Activated naive CD8-positive, alpha-beta T cell (primary cell): ENCODE measurements around the gene CLBA1.
A peak's percentile ranks its signal among the peaks of the same experiment; 100 is the strongest.

ENCODE experiments used
- H3K27ac Mint-ChIP-seq: one replicate; pipeline ENCODE4 v1.8.0; 2021; ENCODE audit warnings: mixed read lengths
- H3K27me3 Mint-ChIP-seq: one replicate; pipeline ENCODE4 v1.8.0; 2021; ENCODE audit warnings: mixed read lengths
- H3K36me3 Mint-ChIP-seq: one replicate; pipeline ENCODE4 v1.8.0; 2021; ENCODE audit warnings: mixed read lengths
- H3K4me1 Mint-ChIP-seq: one replicate; pipeline ENCODE4 v1.8.0; 2021; ENCODE audit warnings: low read depth, mixed read lengths
- H3K4me3 Mint-ChIP-seq: one replicate; pipeline ENCODE4 v1.8.0; 2021; ENCODE audit warnings: mild to moderate bottlenecking, mixed read lengths
- H3K9me3 Mint-ChIP-seq: one replicate; pipeline ENCODE4 v1.8.0; 2021; ENCODE audit warnings: low read depth, mixed read lengths

CLBA1 gene

DNA sequence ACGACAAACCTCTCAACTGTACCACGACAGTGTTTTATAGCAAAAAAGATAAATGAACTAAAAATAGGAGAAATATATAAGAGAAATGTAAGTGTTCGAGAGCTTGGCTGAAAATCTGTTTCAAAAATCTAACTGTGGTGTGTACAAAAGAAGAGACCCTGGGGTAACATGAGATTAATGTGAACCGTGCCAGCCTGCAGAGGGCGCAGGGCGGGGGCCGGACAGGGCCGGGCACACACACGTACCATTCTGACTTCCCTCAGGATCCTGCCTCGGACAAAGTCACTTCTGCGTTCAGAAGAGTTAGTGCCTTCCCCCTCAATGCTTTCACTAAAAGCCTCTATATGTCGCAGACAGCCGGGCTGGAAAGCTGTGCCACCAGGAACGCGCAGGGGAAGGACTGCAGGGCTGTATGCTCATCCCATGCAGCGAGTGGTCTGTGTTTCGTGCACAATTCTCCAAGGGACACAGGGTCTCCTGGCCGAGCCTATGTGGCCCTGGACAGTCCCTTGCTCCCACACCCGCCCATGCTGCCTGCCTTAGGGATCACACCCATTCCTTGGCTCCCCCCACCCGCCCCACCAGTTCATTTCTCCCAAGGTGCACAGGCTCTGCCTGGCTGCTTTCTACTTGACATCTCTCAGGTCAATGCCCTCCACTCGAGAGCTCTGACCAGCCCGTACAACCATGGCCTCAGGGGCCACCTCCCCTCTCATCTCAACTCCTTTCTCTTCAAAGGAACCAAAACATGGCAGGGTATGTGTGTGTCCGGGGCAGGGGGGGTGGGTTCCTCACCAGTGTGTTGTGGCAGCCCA is 26.8 kb downstream of the CLBA1 start:
- Mint-ChIP-seq H3K4me3 (no peak overlapping the region), H3K27ac (peak overlapping the region; percentile 34), H3K4me1 (peaks cover 38% of the 10 kb centered on the region), H3K9me3 (no peaks in the 10 kb centered on the region), H3K36me3 (peaks cover 5% of the 10 kb centered on the region), H3K27me3 (no peaks in the 10 kb centered on the region)

DNA sequence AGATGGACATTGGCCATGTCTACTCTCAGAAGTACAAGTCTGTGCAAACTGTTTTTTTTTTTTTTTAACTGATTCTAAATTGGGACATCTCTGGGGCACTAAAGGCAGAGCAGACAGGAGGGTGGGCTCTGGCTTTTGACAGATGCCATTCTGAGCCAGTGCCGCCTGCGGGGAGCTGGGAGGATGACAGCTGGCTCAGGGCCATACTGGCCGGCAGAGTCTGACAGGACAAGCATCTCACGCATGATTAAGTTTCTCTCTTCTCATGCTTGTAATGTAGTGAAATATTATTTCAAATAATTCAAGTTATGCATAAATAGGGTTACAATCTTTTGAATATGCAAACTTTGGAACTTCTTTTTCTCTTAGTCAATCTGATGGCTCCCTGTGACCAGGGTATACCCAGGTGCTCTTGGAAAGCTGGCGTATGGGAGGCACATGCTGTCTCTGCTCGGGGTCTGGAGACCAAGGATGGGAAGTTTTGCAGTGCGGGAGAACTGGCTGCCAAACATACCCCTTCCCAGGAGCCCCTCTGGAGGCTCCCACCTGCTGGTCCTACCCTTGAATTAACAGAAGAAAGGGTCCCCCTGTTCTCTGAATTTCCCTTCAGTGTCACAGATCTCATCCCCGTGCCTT is 27.7 kb downstream of the CLBA1 start:
- no peak overlapping the region for H3K4me3 Mint-ChIP-seq

DNA sequence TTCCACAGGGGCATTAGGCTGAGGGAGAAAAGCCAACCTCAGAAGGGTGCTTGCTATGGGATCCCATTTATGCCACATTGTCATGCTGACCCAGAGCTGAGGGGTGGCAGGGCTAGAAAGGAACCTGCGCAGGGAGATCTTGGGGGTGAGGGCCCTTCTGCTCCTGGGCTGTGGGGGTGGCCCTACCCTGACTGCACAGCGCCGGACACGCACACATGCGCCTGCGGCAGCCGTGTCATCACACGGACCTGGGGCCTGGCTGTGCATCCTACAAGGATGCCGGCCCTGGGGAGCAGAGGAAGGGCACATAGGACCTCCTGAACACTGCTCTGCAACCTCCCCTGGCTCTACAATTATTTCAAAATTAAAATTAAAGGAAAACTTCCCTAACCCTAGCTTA is 28.4 kb downstream of the CLBA1 start:
- Mint-ChIP-seq H3K4me3 (no peak overlapping the region), H3K4me1 (peaks cover 48% of the 10 kb centered on the region), H3K27ac (no peak overlapping the region), H3K9me3 (no peaks in the 10 kb centered on the region), H3K36me3 (peaks cover 5% of the 10 kb centered on the region), H3K27me3 (no peaks in the 10 kb centered on the region)

More for the DNA sequence above, 27.7 kb downstream of the CLBA1 start:
- H3K9me3 Mint-ChIP-seq = no peaks in the 10 kb centered on the region
- H3K36me3 Mint-ChIP-seq = peaks cover 5% of the 10 kb centered on the region
- peaks cover 44% of the 10 kb centered on the region for H3K4me1 Mint-ChIP-seq
- H3K27ac Mint-ChIP-seq = no peak overlapping the region
- H3K27me3 Mint-ChIP-seq = no peaks in the 10 kb centered on the region

DNA sequence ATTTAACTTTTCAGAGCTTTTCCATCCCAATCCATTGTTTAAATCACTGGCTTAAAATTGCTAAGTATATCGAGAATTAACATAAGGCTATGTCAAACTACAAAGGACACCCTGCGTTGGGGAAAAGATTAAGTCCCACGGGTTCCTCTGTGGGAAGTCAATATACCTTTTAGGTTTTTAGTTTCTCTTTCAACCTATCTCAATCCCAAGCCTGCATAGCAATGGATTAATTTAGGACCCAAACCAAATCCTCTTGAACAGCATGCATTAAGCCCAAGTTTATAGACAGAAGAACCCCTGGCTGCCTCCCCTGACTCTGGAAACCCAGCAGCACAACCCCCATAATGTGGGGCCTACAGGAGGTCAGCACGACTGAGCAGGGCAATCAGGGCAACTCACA is 29.0 kb downstream of the CLBA1 start:
- Mint-ChIP-seq H3K9me3 (no peaks in the 10 kb centered on the region), H3K4me1 (peaks cover 54% of the 10 kb centered on the region), H3K27ac (no peak overlapping the region), H3K36me3 (peaks cover 7% of the 10 kb centered on the region), H3K4me3 (no peak overlapping the region), H3K27me3 (no peaks in the 10 kb centered on the region)

DNA sequence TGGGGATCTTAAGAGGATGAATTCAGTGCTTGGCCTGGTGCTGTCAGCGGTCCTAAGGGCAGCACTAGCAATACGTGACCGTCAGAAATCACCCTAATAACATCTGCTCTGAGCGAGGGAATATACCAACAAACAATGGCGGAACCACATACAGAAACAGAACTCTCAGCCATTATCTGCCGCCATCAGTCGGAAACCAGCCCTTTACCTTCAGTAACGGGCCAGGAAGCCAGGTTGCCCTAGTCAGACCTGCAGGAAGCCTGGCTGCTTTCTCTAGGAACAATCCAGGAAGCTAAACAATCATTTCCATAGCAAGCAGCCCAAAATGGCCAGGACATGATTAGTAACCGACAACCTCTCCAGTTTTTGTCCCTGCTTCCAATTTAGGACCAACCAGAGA is 29.7 kb downstream of the CLBA1 start:
- Mint-ChIP-seq H3K4me3 (no peak overlapping the region), H3K36me3 (peaks cover 7% of the 10 kb centered on the region), H3K27me3 (no peaks in the 10 kb centered on the region), H3K27ac (peak overlapping the region; percentile 46), H3K9me3 (no peaks in the 10 kb centered on the region), H3K4me1 (peaks cover 59% of the 10 kb centered on the region)

DNA sequence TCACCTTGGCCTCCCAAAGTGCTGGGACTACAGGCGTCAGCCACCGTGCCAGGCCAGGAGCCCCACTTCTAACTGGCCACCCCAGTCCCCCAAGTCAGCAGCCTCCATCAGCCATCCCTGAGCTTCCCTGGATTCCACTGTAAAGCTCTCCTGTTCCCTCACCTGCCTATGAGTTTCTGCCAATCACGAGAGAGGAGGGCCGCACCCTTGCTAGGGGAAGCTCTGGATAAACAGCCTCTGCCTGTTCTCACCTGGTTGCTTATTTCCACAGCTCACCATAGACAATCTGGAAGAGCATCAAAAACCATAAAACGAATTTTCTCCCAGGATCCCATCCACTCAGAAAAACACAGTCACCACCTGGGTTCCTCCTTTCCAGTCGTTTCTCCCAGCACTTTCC is 30.3 kb downstream of the CLBA1 start:
- H3K27ac Mint-ChIP-seq = no peak overlapping the region
- no peaks in the 10 kb centered on the region for H3K9me3 Mint-ChIP-seq
- no peaks in the 10 kb centered on the region for H3K27me3 Mint-ChIP-seq
- H3K4me1 Mint-ChIP-seq = peaks cover 60% of the 10 kb centered on the region
- no peak overlapping the region for H3K4me3 Mint-ChIP-seq
- peaks cover 7% of the 10 kb centered on the region for H3K36me3 Mint-ChIP-seq

DNA sequence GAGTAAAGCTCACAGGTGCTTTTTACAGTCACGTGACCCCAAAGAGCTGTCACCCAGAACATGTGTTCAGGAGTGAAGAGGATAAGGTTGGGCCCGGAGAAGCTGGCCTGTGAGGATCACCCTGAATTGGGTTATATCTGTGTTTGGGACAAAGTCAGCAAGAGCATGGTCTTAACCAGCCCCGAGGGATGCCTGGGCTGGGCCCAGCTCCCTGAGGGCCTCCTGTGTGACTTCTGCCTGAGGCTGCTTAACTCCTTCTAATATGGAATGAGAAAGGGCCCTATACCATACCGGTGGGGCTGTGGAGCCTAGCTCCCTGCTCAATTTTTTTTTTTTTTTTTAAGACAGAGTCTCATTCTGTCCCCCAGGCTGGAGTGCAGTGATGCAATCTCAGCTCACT is 32.8 kb downstream of the CLBA1 start:
- H3K27ac Mint-ChIP-seq = no peak overlapping the region
- H3K9me3 Mint-ChIP-seq = no peaks in the 10 kb centered on the region
- peak overlapping the region; percentile 14 for H3K4me3 Mint-ChIP-seq
- no peaks in the 10 kb centered on the region for H3K27me3 Mint-ChIP-seq
- H3K4me1 Mint-ChIP-seq = peaks cover 68% of the 10 kb centered on the region
- H3K36me3 Mint-ChIP-seq = peaks cover 11% of the 10 kb centered on the region

DNA sequence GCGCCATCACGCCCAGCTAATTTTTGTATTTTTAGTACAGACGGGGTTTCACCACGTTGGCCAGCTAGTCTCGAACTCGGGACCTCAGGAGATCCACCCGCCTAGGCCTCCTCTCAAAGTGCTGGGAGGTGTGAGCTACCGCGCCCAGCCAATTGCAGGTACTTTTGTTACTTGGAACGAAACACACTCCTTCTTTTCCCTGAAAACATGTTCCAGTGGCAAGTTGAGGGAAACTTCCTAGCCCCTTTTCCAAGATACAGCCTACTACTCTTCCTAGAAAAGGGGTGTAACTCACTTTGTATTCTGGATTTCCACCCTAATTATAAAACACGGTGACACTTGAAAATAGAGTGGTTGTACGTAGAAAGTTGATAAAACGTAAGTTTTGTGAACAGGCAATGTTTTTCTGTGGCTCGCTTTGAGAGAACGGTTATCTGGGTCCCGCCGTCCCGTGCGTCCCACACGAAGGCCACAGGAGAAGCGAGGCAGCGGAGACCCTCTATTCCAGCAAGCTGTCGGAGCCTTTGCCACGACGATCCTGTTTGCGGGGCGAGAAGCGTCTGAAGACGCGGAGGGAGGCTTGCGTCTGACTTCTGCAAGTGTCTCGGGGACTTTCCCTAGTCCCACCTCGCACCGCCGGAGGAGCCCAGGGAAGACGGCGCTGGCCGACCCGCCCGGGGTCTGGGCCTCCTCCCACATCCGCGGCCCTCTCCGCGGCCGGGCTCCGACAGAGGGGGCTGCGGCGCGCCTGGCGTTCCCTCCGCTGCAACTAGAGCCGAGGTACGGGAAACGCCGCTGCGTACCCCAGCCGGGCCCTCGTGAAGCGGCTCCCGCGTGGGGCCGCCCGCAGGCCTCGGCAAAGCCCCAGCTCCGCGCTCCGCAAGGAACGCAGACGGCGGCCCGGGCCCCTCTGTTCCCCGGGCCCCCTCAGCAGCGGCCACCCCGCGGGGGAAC is 34.5 kb downstream of the CLBA1 start:
- H3K9me3 Mint-ChIP-seq = no peaks in the 10 kb centered on the region

DNA sequence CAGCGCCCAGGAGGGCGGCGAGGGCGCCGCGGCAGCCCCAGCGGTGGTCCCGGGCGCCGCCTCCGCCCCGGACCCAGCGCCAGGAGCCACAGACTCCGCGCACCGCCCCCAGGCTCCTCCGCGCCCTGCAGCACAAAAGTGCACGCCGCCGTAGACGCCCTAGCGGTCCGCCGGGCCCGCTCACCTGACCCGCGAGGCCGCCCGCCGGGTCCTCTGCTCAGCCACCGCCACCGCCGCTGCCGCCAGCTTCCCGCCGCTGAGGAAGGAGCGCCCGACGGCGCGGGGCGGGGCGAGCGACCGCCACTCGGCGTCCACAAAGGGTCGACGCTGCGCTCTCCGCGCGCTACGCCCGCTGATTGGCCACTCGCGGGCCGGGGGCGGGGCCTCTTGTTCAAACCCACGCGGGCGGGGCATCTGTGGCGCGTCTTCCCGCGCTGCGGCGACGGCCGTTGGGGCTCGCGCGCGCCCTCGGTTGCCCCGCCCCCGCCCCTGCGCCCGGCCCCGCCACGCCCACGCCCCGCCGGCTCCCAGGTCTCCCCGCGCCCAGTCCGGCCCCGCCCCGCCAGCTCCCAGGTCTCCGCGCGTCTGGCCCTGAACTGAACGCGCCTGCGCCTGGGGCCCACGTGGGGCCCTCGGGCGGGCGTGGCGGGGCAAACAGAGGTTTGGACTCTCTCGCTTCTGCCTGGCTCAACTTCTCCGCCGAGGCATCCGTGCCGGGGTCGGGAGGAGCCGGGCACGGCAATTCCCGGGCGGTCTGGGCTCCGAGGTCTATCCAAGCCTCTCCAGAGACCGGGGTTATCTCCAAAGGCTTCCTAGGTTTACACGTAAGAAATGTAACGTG is 35.4 kb downstream of the CLBA1 start, which contains the start of gene CDCA4:
CDCA4 (minus strand) TSS at position 269 of the 841 bp plus-strand sequence. CDS start 9,154 bp downstream, outside the sequence.
- Mint-ChIP-seq H3K4me3 (peak within 1 kb of the TSS; percentile 100), H3K27ac (peak within 1 kb of the TSS; percentile 97), H3K4me1 (peaks cover 69% of the 10 kb centered on the region), H3K9me3 (no peaks in the 10 kb centered on the region), H3K36me3 (peaks cover 13% of the 10 kb centered on the region), H3K27me3 (no peaks in the 10 kb centered on the region)

More for the DNA sequence above, 34.5 kb downstream of the CLBA1 start:
- peaks cover 13% of the 10 kb centered on the region for H3K36me3 Mint-ChIP-seq
- H3K27ac Mint-ChIP-seq = peak overlapping the region; percentile 84
- peaks cover 66% of the 10 kb centered on the region for H3K4me1 Mint-ChIP-seq
- H3K4me3 Mint-ChIP-seq = peak overlapping the region; percentile 90
- no peaks in the 10 kb centered on the region for H3K27me3 Mint-ChIP-seq

DNA sequence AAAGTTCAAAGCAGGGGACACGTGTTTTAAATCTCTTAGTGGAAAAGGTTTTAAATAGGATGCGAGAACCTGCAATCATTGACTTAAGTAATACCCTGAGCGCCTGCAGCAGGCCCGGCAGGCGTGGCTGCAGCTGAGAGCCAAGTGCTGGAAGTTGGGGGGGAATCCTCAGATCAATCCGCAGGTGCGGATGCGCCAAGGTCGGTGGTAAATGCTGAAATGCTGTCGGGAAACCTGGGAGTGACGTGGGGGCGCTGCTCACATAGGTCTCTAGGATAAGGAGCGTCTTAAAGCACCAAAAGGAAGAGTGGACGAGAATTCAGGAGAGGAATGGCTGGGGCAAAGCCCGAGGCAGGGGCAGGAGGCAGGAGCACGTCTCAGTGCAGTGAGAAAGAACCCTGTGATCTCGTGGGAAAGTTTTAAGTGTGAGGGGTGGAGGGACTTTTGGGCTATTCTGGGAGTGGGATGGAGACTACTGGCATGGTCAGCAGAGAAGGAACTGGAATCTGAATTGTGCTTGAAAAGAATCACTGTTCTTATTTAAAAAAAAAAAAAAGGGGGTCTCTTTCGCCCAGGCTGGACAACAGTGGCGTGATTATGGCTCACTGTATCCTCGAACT is 36.2 kb downstream of the CLBA1 start:
- no peaks in the 10 kb centered on the region for H3K27me3 Mint-ChIP-seq
- H3K9me3 Mint-ChIP-seq = no peaks in the 10 kb centered on the region
- peak overlapping the region; percentile 100 for H3K4me3 Mint-ChIP-seq
- H3K36me3 Mint-ChIP-seq = peaks cover 10% of the 10 kb centered on the region
- peak overlapping the region; percentile 97 for H3K27ac Mint-ChIP-seq
- H3K4me1 Mint-ChIP-seq = peaks cover 66% of the 10 kb centered on the region

DNA sequence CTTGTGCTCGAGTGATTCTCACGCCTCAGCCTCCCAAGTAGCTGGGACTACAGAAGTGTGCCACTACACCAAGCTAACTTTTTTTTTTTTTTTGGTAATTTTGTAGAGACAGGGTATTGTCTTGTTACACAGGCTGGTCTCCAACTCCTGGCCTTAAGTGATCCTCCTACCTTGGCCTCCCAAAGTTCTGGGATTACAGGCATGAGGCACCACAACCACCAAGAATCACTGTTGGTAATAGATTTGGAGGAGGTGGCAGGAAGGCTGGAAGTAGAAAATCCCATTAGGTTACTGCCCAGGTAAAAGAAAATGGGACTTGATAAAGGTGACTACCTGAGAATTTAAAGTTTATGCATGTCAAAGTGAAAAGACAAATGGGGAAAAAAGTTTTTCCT is 36.7 kb downstream of the CLBA1 start:
- Mint-ChIP-seq H3K36me3 (peaks cover 8% of the 10 kb centered on the region), H3K4me1 (peaks cover 66% of the 10 kb centered on the region), H3K4me3 (peak overlapping the region; percentile 100), H3K27me3 (no peaks in the 10 kb centered on the region), H3K9me3 (no peaks in the 10 kb centered on the region), H3K27ac (peak overlapping the region; percentile 97)

DNA sequence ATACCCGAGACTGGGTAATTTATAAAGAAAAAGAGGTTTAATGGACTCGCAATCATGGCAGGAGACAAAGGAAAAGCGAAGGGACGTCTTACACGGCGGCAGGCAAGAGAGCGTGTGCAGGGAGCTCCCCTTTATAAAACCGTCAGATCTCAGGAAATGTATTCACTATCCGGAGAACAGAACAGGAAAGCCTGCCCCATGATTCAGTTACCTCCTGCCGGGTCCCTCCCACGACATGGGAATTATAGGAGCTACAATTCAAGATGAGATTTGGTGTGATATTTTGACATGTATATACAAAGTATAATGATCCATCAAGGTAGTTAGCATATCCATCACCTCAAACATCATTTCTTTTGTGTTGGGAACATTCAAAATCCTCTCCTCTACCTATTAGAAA is 37.6 kb downstream of the CLBA1 start:
- no peaks in the 10 kb centered on the region for H3K9me3 Mint-ChIP-seq
- H3K36me3 Mint-ChIP-seq = peaks cover 10% of the 10 kb centered on the region
- H3K4me3 Mint-ChIP-seq = peak overlapping the region; percentile 100
- H3K27me3 Mint-ChIP-seq = no peaks in the 10 kb centered on the region
- peaks cover 63% of the 10 kb centered on the region for H3K4me1 Mint-ChIP-seq
- H3K27ac Mint-ChIP-seq = peak overlapping the region; percentile 66

DNA sequence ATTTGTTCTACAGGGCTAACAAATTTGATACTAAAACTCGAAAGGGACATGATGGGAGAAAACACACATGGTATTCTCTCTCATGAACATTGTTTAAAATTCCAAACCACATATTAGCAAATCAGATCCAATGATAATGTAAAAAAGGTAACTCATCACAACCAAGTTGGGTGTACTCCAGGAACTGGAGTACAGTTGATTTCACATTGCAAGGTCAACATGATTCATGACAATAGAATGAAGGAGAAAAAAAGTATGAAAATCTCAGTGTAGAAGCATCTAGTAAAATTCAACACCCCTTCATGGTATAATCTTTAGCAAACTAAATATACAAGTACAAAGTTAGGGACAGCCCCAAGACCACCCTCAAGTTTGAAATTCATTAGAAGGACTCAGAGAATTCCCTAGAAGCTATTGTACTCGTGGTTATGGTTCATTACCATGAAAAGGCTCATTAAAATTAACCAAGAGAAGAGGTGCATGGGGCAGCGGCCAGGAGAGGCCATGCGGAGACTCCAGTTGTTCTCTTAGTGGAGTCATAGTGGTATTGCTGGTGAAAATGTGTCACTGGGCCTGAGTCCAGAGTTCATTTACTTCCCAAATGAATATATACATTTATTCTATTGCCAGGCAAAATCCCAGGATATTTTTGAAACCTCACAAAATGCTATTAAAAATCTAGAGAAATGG is 38.3 kb downstream of the CLBA1 start:
- peak overlapping the region; percentile 66 for H3K27ac Mint-ChIP-seq

More for the DNA sequence above, 38.3 kb downstream of the CLBA1 start:
- H3K4me1 Mint-ChIP-seq = peaks cover 58% of the 10 kb centered on the region
- H3K4me3 Mint-ChIP-seq = peak overlapping the region; percentile 100
- peaks cover 10% of the 10 kb centered on the region for H3K36me3 Mint-ChIP-seq
- H3K27me3 Mint-ChIP-seq = no peaks in the 10 kb centered on the region
- H3K9me3 Mint-ChIP-seq = no peaks in the 10 kb centered on the region
